Measurements from ENCODE around the gene MYO5B. TPM values are rescaled to one million over a fixed set of nuclear protein-coding genes. Genes with fewer than 3 reads are reported as not detected.

Gene MYO5B
- total RNA-seq, 4 donors from 2014 or later, result 58.2 to 102 (median 89.9) TPM

DNA sequence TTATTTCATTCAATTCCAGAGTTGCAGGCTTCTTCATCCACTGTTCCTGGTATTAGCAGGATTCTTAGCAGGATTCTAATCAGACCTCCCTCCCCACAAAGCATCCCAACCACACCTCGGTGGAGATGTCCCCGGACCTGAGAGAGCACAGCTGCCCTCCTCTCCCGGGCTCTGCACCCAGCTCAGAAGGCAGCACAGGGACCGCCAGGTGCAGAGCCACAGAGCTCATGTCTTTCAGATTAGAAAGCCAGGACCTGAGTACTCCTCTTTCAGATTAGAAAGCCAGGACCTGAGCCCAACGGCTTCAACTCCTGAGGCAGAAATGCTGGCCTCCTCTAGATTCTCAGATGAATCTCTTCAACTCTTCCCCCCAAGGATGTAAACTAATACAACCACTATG is 152.3 kb downstream of the MYO5B start:
- WGBS, 2 donors, result 89 to 92% methylated on average over 4 to 5 of the region's 5 CpGs
- H3K4me3 ChIP-seq (replicated peaks in 1 of 3), result no peak overlapping the region
- TF ChIP-seq, protein P1, sequence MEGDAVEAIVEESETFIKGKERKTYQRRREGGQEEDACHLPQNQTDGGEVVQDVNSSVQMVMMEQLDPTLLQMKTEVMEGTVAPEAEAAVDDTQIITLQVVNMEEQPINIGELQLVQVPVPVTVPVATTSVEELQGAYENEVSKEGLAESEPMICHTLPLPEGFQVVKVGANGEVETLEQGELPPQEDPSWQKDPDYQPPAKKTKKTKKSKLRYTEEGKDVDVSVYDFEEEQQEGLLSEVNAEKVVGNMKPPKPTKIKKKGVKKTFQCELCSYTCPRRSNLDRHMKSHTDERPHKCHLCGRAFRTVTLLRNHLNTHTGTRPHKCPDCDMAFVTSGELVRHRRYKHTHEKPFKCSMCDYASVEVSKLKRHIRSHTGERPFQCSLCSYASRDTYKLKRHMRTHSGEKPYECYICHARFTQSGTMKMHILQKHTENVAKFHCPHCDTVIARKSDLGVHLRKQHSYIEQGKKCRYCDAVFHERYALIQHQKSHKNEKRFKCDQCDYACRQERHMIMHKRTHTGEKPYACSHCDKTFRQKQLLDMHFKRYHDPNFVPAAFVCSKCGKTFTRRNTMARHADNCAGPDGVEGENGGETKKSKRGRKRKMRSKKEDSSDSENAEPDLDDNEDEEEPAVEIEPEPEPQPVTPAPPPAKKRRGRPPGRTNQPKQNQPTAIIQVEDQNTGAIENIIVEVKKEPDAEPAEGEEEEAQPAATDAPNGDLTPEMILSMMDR (IDR thresholded peaks at IDR 0.05), result no peak
- TF ChIP-seq POLR2A (IDR thresholded peaks at IDR 0.05), result no peak

DNA sequence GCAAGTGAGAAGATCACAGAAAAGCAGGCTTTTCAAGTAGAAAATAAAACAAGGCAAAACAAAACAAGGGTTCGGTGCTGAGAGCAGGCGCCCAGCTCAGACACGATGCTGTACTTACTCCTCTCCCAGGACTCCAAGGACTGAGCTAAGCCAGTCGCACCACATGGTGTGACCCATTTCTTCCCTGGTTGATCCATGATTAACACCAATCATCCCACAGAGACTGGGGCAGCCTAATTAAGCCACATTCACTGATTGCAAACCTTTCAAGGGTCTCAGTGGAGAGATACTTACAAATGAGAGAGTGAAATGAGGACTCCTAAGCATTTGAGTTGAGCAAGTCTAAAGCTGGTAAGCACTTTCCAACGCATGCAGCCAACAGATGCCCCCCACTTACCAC is 155.2 kb downstream of the MYO5B start:
- Histone ChIP-seq H3K4me1 (no peaks in the 10 kb centered on the region), H3K27ac (no peak overlapping the region), H3K27me3 (no peaks in the 10 kb centered on the region), H3K9me3 (no peaks in the 10 kb centered on the region), H3K36me3 (no peaks in the 10 kb centered on the region), H3K4me3 (replicated peaks in 1 of 3) (no peak overlapping the region)
- TF ChIP-seq POLR2A (IDR thresholded peaks at IDR 0.05), result no peak
- TF ChIP-seq, protein P1 (IDR thresholded peaks at IDR 0.05), result no peak
- 87 to 90% methylated on average over 5 of the region's 5 CpGs for WGBS, 2 donors
- intact Hi-C loops (cut with DNase I), result no loop called here
- no peak for DNase-seq

More for the DNA sequence above, 152.3 kb downstream of the MYO5B start:
- Histone ChIP-seq H3K36me3 (no peaks in the 10 kb centered on the region), H3K27me3 (no peaks in the 10 kb centered on the region), H3K27ac (no peak overlapping the region), H3K9me3 (no peaks in the 10 kb centered on the region), H3K4me1 (no peaks in the 10 kb centered on the region)
- intact Hi-C loops (cut with DNase I), result no loop called here
- DNase-seq, result no peak

DNA sequence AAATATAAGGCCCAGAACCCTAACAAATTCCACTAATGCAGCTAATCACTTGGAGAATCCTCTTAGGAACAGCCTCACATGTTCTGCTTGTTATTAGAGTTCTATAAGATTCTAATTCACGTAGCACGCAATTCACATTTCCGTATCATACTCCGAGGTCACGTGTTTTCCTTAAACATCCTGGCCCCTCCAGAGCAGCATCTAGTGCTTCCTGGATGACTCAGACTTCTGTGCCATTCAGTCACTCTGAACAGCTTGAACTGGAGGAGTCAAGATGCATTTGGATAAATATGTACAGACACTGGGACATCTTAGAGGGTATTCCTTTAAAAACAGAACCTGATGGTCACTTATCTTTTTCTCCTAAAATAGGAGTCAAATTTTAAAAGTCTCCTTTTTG is 156.5 kb downstream of the MYO5B start:
- no peak for DNase-seq
- intact Hi-C loops (cut with DNase I), result no loop called here
- Histone ChIP-seq H3K4me3 (replicated peaks in 1 of 3) (no peak overlapping the region), H3K27ac (no peak overlapping the region), H3K36me3 (no peaks in the 10 kb centered on the region), H3K4me1 (no peaks in the 10 kb centered on the region), H3K9me3 (no peaks in the 10 kb centered on the region), H3K27me3 (no peaks in the 10 kb centered on the region)
- TF ChIP-seq POLR2A (IDR thresholded peaks at IDR 0.05), result no peak
- 68 to 83% methylated on average over 5 of the region's 5 CpGs for WGBS, 2 donors

DNA sequence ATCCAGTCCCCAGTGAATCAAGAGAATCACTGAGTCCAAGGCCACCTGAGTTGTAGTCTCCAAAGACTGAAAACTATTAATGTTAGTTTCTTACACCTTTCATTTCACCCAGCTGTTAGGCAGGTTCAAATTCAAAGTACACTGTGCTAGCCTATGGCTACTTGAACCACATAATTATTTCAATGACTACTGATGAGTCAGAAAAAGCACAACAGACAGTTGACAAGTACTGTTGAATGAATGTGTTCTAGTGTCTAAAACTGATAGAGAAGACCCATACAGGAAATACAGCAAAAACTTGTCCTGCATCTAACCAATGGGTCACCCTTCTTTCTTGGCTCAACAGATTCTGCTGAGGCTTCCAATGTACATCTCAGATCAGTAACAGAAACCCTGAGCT is 160.9 kb downstream of the MYO5B start:
- no peak for DNase-seq
- H3K4me1 ChIP-seq, result peaks cover 10 to 11% of the 10 kb centered on the region in 2 donors
- intact Hi-C loops (cut with DNase I), result no loop called here
- H3K4me3 ChIP-seq (replicated peaks in 1 of 3), result no peak overlapping the region
- no peaks in the 10 kb centered on the region for H3K27me3 ChIP-seq
- no peaks in the 10 kb centered on the region for H3K36me3 ChIP-seq
- no peak for TF ChIP-seq POLR2A (IDR thresholded peaks at IDR 0.05)
- no peak overlapping the region for H3K27ac ChIP-seq
- no peaks in the 10 kb centered on the region for H3K9me3 ChIP-seq

DNA sequence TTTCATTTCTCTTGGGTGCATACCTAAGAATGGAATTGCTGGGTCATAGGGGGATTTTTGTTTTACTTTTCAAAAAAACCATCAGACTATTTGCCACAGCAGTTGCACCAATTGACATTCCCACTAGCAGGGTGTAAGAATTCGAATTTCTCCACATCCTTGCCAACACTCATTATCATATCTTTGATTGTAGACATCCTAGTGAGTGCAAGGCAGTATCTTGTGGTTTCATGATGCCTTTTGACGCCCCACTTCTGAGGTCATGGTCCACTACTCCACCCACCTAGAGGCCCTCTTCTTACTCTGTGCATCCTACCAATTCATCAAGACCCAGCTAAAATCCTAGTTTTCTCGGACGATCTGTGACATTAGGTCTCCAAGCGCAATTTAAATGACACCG is 161.9 kb downstream of the MYO5B start:
- no peak for DNase-seq
- Histone ChIP-seq H3K4me3 (replicated peaks in 1 of 3) (no peak overlapping the region), H3K4me1 (peaks cover 10 to 12% of the 10 kb centered on the region in 2 donors), H3K27me3 (no peaks in the 10 kb centered on the region), H3K36me3 (no peaks in the 10 kb centered on the region), H3K27ac (no peak overlapping the region), H3K9me3 (no peaks in the 10 kb centered on the region)
- 73 to 77% methylated on average over 6 of the region's 6 CpGs for WGBS, 2 donors
- TF ChIP-seq, protein P1 (IDR thresholded peaks at IDR 0.05), result no peak
- no peak for TF ChIP-seq POLR2A (IDR thresholded peaks at IDR 0.05)
- intact Hi-C loops (cut with DNase I), result no loop called here

DNA sequence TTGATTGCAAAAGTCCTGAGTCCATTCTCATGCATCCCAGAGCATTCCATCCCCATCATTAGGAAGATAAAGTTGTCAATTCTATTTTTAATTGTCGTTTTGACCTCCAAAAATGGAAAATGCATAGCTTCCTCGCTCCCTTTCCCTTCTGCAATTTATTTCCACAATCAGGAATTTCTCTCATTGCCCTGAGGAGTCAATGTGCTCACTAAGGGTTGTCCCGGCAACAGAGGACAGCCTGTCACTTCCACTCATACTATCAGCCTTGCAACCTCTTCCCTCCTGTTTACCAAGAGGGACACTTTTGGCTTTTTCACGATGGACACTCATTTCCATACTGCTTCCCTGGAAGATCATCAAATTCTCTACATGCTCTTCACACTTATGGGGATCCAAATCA is 164.8 kb downstream of the MYO5B start:
- Histone ChIP-seq H3K4me1 (peaks cover 10 to 12% of the 10 kb centered on the region in 2 donors), H3K36me3 (no peaks in the 10 kb centered on the region), H3K4me3 (replicated peaks in 1 of 3) (no peak overlapping the region), H3K9me3 (no peaks in the 10 kb centered on the region), H3K27ac (no peak overlapping the region), H3K27me3 (no peaks in the 10 kb centered on the region)
- WGBS, 2 donors, result 76 to 81% methylated on average over 4 of the region's 4 CpGs
- no peak for DNase-seq
- intact Hi-C loops (cut with DNase I), result no loop called here
- no peak for TF ChIP-seq POLR2A (IDR thresholded peaks at IDR 0.05)
- TF ChIP-seq, protein P1 (IDR thresholded peaks at IDR 0.05), result no peak

Measured in thyroid gland (tissue), 4 donors.